GM21367 (cell line): ENCODE measurements around the gene KCNG1.
"Not testable (repeated sequence)": the region's sequence is repeated elsewhere in the genome, so short reads cannot be mapped to it uniquely, and the experiment has no call there.

Experiments used
- ATAC-seq: cut with Tn5 transposase; IDR thresholded peaks from one replicate; pipeline ENCODE4 v1.9.1; 2021; ENCODE audit not compliant: unreplicated experiment

KCNG1 gene

GRCh38 chr20:51022803-51023616, at the start of gene KCNG1:
TSS of gene KCNG1 (minus strand) at chr20:51023107. CDS start at chr20:51010338, 12,769 bp downstream.
- ATAC-seq = no peak

GRCh38 chr20:51070621-51071020, 47.7 kb upstream of the KCNG1 start:
- ATAC-seq = no peak

GRCh38 chr20:51067792-51068191, 44.9 kb upstream of the KCNG1 start:
- no peak for ATAC-seq

- ATAC-seq = no peak
Observed at GRCh38 chr20:51065615-51066014, 42.7 kb upstream of the KCNG1 start.

GRCh38 chr20:51064137-51064536, 41.2 kb upstream of the KCNG1 start:
- no peak for ATAC-seq

- ATAC-seq = no peak
Observed at GRCh38 chr20:51062065-51062464, 39.2 kb upstream of the KCNG1 start.

GRCh38 chr20:51061418-51062045, 38.6 kb upstream of the KCNG1 start:
- no peak for ATAC-seq

- ATAC-seq = no peak
Observed at GRCh38 chr20:51060301-51060700, 37.4 kb upstream of the KCNG1 start.

- no peak for ATAC-seq
Observed at GRCh38 chr20:51059862-51060261, 37.0 kb upstream of the KCNG1 start.

GRCh38 chr20:51058017-51058416, 35.1 kb upstream of the KCNG1 start:
- ATAC-seq = no peak

GRCh38 chr20:51054233-51054632, 31.3 kb upstream of the KCNG1 start:
- no peak for ATAC-seq

GRCh38 chr20:51050531-51051075, 27.7 kb upstream of the KCNG1 start:
- ATAC-seq = no peak

- no peak for ATAC-seq
Observed at GRCh38 chr20:51046021-51046985, 23.4 kb upstream of the KCNG1 start.

GRCh38 chr20:51045492-51045891, 22.6 kb upstream of the KCNG1 start:
- ATAC-seq = not testable (repeated sequence)

- ATAC-seq = no peak
Observed at GRCh38 chr20:51044796-51045195, 21.9 kb upstream of the KCNG1 start.

- ATAC-seq = no peak
Observed at GRCh38 chr20:51043811-51044210, 20.9 kb upstream of the KCNG1 start.

GRCh38 chr20:51042657-51043247, 19.8 kb upstream of the KCNG1 start:
- no peak for ATAC-seq

- ATAC-seq = no peak
Observed at GRCh38 chr20:51042064-51042463, 19.2 kb upstream of the KCNG1 start.

- ATAC-seq = no peak
Observed at GRCh38 chr20:51037532-51038115, 14.7 kb upstream of the KCNG1 start.

- no peak for ATAC-seq
Observed at GRCh38 chr20:51036827-51037531, 14.1 kb upstream of the KCNG1 start.
